A673 (cell line): ENCODE measurements around the gene TTC1. TPM values are rescaled to one million over a fixed set of nuclear protein-coding genes. Genes with fewer than 3 reads are reported as not detected.

ENCODE experiments used
- BruUV-seq: library from RNA; stranded (reverse); fragments of 400-500 nt; replicated peaks from 2 replicates; lab custom pipeline; 2021; lab: Mats Ljungman, UMichigan
- CTCF ChIA-PET: fragments of 300-600 bp; sonication (Branson Sonifier 250); formaldehyde crosslinking; loops from one replicate; lab custom pipeline; 2022; ENCODE audit warnings: antibody characterized with exemption; lab: Charles Lee
- POLR2A ChIA-PET: fragments of 300-600 bp; sonication (Branson Sonifier 250); formaldehyde crosslinking; loops from one replicate; lab custom pipeline; 2022; ENCODE audit warnings: antibody characterized with exemption; ENCODE audit not compliant: low non-redundant PET; lab: Charles Lee
- DNase-seq: peaks from one replicate; pipeline ENCODE4 v3.0.0-alpha.2; 2015; ENCODE audit warnings: low spot score
- H3K27ac ChIP-seq: fragments of 200-600 bp; sonication (generic); 2 replicates; pipeline ENCODE4 v1.5.1; 2016; ENCODE audit warnings: mixed run types, low read depth, mild to moderate bottlenecking, mixed read lengths, antibody characterized with exemption, low read length; ENCODE audit not compliant: poor library complexity, severe bottlenecking
- H3K27me3 ChIP-seq: fragments of 200-600 bp; sonication (generic); replicated peaks from 2 replicates; pipeline ENCODE4 v1.6.1; 2017; ENCODE audit warnings: mixed run types, low read depth, mild to moderate bottlenecking, mixed read lengths, antibody characterized with exemption, low read length; ENCODE audit not compliant: insufficient read depth, poor library complexity
- H3K36me3 ChIP-seq: fragments of 200-600 bp; sonication (generic); 2 replicates; pipeline ENCODE4 v1.6.1; 2016; ENCODE audit warnings: mixed run types, mild to moderate bottlenecking, mixed read lengths, antibody characterized with exemption, low read length; ENCODE audit not compliant: insufficient read depth, poor library complexity, severe bottlenecking
- H3K4me1 ChIP-seq: fragments of 200-600 bp; sonication (generic); 2 replicates; pipeline ENCODE4 v1.6.1; 2017; ENCODE audit warnings: mixed run types, mild to moderate bottlenecking, mixed read lengths, antibody characterized with exemption, low read length; ENCODE audit not compliant: insufficient read depth, poor library complexity, severe bottlenecking
- H3K4me3 ChIP-seq: fragments of 200-600 bp; sonication (generic); 2 replicates; pipeline ENCODE4 v1.5.1; 2016; ENCODE audit warnings: low read depth, mixed run types, mild to moderate bottlenecking, mixed read lengths, low read length; ENCODE audit not compliant: poor library complexity, severe bottlenecking
- H3K9me3 ChIP-seq: fragments of 200-600 bp; sonication (generic); 2 replicates; pipeline ENCODE4 v1.6.1; 2016; ENCODE audit warnings: mixed run types, low read depth, mild to moderate bottlenecking, mixed read lengths, antibody characterized with exemption, low read length; ENCODE audit not compliant: poor library complexity, severe bottlenecking
- EZH2 ChIP-seq: fragments of 200-600 bp; sonication (generic); IDR thresholded peaks from 2 replicates; pipeline ENCODE4 v1.6.1; 2017; ENCODE audit warnings: borderline replicate concordance, low read depth, mild to moderate bottlenecking, mixed read lengths, antibody characterized with exemption, low read length; ENCODE audit not compliant: poor library complexity, severe bottlenecking
- intact Hi-C: fragments of 100-400 bp; cut with micrococcal nuclease; formaldehyde crosslinking; loops from one replicate; pipeline ENCODE4 v1.10.0; 2022; ENCODE audit not compliant: unreplicated experiment
- total RNA-seq: library from RNA; stranded (reverse); gene quantifications from 2 replicates; pipeline ENCODE4 v1.2.3, GENCODE V29; 2021
- TF ChIP-seq, protein P1 (sequence below): fragments of 300-800, 200-600 bp; sonication (generic); conservative IDR thresholded peaks from 2 replicates; pipeline ENCODE4 v1.5.1; 2017; ENCODE audit warnings: low read depth, mild to moderate bottlenecking, antibody characterized with exemption, low read length, moderate library complexity, mixed read lengths

Gene TTC1
- total RNA-seq, 1 experiment from 2014 or later: 66.5 TPM

DNA sequence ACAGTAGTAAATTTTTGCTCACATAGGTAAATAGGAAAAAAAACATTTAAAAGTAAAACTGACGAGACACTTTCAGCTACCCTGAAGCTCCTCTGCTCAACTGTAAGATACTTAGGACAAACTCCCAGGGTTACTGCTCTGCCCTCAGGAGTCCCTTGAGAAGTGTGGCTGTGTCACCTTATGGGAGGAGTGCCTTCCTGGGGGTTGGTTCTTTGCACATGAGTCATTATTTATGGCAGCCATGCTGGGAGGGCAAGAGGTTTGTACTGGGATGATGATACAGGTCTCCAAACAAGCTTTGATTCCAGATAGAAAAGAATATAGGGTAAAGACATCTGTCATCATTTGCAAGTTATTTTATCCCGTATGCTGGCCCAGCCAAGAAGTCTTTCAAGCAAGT, 45.9 kb downstream of the TTC1 start:
- Histone ChIP-seq H3K4me1 (no peaks in the 10 kb centered on the region), H3K9me3 (peaks cover 3% of the 10 kb centered on the region), H3K27ac (no peak overlapping the region), H3K27me3 (no peaks in the 10 kb centered on the region), H3K36me3 (peaks cover 29% of the 10 kb centered on the region), H3K4me3 (no peak overlapping the region)
- ChIA-PET CTCF (no interaction called here), POLR2A (no interaction called here)
- no peak for DNase-seq
- intact Hi-C loops: no loop called here
- TF ChIP-seq, protein P1, sequence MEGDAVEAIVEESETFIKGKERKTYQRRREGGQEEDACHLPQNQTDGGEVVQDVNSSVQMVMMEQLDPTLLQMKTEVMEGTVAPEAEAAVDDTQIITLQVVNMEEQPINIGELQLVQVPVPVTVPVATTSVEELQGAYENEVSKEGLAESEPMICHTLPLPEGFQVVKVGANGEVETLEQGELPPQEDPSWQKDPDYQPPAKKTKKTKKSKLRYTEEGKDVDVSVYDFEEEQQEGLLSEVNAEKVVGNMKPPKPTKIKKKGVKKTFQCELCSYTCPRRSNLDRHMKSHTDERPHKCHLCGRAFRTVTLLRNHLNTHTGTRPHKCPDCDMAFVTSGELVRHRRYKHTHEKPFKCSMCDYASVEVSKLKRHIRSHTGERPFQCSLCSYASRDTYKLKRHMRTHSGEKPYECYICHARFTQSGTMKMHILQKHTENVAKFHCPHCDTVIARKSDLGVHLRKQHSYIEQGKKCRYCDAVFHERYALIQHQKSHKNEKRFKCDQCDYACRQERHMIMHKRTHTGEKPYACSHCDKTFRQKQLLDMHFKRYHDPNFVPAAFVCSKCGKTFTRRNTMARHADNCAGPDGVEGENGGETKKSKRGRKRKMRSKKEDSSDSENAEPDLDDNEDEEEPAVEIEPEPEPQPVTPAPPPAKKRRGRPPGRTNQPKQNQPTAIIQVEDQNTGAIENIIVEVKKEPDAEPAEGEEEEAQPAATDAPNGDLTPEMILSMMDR: no peak
- TF ChIP-seq EZH2: no peak
- no TSS peak for BruUV-seq

DNA sequence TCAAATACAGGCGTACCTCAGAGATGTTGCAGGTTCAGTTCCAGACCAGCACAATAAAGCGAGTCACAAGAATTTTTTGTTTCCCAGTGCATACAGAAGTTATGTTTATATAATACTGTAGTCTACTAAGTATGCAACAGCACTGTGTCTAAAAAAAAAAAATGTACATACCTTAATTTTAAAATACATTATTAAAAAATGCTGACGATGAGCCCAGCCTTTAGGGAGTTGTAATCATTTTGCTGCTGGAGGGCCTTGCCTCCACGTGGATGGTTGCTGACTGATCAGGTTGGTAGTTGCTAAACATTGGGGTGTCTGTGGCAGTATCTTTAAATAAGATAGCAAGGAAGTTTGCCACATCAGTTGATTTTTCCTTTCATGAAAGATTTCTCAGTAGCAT, 48.3 kb downstream of the TTC1 start:
- POLR2A ChIA-PET: no interaction called here

DNA sequence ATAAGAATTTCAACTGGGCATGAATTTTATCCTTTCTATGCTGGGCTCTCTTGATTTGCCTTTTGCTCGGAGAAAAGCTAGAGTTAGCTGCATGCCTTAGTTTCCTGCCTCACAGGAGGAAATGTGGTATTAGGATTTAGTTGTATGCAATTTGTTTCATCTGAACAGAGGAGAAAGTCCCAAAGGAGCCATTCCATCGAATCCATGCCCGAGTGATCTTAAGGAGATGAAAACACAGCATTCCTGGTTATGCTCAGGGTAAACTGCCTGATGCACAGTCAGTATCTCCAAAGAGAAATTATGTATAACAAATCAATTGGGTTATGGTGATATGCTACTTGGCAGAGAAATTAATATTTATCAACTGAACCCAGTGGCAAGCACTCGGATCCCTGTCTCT, 51.1 kb downstream of the TTC1 start:
- ChIA-PET CTCF (no interaction called here), POLR2A (no interaction called here)
- no peak overlapping the region for H3K4me3 ChIP-seq
- H3K4me1 ChIP-seq: peaks cover 11% of the 10 kb centered on the region
- no peak for DNase-seq
- TF ChIP-seq, protein P1: no peak
- no peak for TF ChIP-seq EZH2
- H3K9me3 ChIP-seq: peaks cover 3% of the 10 kb centered on the region
- no peaks in the 10 kb centered on the region for H3K27me3 ChIP-seq
- H3K36me3 ChIP-seq: peaks cover 18% of the 10 kb centered on the region
- no peak overlapping the region for H3K27ac ChIP-seq
- no TSS peak for BruUV-seq
- intact Hi-C loops: no loop called here

More for the DNA sequence above, 48.3 kb downstream of the TTC1 start:
- Histone ChIP-seq H3K27ac (no peak overlapping the region), H3K4me1 (peaks cover 10% of the 10 kb centered on the region), H3K36me3 (peaks cover 15% of the 10 kb centered on the region), H3K27me3 (no peaks in the 10 kb centered on the region), H3K9me3 (peaks cover 3% of the 10 kb centered on the region), H3K4me3 (no peak overlapping the region)
- CTCF ChIA-PET: no interaction called here
- BruUV-seq: no TSS peak
- no peak for TF ChIP-seq EZH2
- TF ChIP-seq, protein P1: no peak
- no peak for DNase-seq
- intact Hi-C loops: no loop called here
